ENCODE results near the gene TRDN.

DNA sequence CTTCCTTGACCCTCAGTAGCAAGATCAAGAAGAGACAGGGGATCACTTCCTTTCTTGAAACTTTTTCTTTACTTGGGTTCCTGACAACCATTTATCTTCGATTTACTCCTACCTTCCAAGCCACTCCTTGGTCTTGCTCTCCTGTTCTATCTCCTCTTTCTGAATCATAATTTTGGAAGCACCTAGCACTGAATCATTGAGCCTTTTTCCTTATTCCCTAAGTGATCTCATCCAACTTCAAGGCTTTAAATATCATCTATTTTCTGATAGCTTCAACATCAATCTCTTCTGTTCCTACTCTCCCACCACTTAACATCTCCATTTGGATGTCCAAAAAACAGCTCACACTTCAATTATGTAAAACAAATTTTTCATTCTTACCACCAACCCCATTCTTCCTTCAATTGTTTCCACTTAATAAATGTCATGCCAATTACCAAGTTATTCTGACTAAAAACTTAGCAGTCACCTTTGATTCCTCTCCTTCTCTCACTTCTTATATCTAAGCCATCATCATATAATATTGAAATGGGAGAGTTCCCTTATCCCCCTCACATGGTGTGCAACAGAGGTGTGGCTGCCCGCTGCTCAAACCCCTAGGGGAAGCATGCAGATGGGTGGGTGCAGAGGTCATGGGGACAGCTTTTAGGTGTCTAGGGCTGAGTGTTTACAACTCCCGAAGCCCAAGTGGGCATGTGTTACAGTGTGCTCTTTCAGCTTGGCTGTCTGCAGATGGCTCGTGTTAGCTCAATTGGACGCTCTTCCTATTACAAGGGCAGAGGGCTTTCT, 23.4 kb upstream of the TRDN start:
- TF ChIP-seq ZNF274 (IDR thresholded peaks at IDR 0.05; ENCODE audit: low read depth, low read length): no peak
- no peak for TF ChIP-seq YY1 (IDR thresholded peaks at IDR 0.05; ENCODE audit: insufficient read depth, insufficient read length)
- TF ChIP-seq SUZ12 (IDR thresholded peaks at IDR 0.05; ENCODE audit: extremely low read depth, insufficient read depth, insufficient read length): no peak

Measured in NT2/D1 (cell line).